ENCODE data around the gene OTOR.

OTOR gene, protein sequence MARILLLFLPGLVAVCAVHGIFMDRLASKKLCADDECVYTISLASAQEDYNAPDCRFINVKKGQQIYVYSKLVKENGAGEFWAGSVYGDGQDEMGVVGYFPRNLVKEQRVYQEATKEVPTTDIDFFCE

DNA sequence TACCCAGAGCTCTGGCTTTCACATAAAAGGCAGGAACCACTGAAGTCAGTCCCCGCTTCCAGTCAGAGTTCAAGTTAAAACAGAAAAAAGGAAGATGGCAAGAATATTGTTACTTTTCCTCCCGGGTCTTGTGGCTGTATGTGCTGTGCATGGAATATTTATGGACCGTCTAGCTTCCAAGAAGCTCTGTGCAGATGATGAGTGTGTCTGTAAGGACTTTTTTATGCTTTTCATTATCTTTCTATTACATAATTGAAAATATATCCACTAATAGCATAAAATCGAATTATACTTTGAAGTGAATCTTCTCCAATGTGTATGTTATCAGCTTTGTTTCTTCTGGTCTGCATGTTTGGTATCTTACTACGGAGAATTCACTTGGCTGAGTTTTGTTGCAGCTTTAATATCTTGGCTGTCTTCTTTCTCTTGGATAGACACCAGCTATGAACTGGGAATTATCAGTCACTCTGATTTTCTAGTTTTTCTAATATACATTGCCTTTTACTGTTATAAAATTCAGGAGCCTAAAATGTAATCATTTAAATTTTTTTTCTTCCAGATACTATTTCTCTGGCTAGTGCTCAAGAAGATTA is at the start of gene OTOR:
Gene OTOR (plus strand): TSS at position 51 of the 593 bp plus-strand sequence. CDS start 44 bp downstream, at position 95.
- no peak for DNase-seq (ENCODE audit: extremely low spot score)
- TF ChIP-seq LEF1 (IDR thresholded peaks at IDR 0.05; ENCODE audit: borderline replicate concordance) (no peak), SP1 (IDR thresholded peaks at IDR 0.05) (no peak), FOXM1 (IDR thresholded peaks at IDR 0.05; ENCODE audit: borderline replicate concordance) (no peak), SUZ12 (IDR thresholded peaks at IDR 0.05) (no peak), L3MBTL2 (conservative IDR thresholded peaks at IDR 0.05) (no peak), BHLHE40 (IDR thresholded peaks at IDR 0.05; ENCODE audit: borderline replicate concordance) (no peak), TARDBP (IDR thresholded peaks at IDR 0.05) (no peak), FOXK2 (IDR thresholded peaks at IDR 0.05) (no peak), ARNT (IDR thresholded peaks at IDR 0.05) (no peak), ZNF384 (IDR thresholded peaks at IDR 0.05) (no peak), NFRKB (IDR thresholded peaks at IDR 0.05) (no peak)
- CTCF ChIA-PET = interaction anchor here (0.6 kb wide), 1 partner anchor 26 kb away, joined by 8 read pairs; no protein-coding TSS in a partner anchor
- POLR2A ChIA-PET = no interaction called here

DNA sequence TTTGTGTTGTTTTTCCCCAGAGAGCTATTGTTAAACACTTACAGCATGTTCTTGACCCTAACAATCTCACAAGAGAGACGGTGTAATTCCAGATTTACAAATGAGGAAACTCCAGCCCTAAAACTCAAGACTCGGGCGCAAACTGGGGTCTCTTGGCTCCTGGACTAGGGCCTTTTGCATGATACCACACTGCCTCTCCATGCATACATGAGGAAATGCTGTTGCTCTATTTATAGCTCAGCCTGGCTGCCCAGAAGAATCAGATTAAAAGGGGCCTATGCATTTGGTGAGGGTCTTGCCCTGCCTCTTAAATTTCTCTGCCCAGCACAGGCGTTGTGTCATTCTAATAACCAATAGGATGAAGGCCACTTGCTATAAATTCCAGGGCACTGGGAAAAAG is 48.9 kb upstream of the OTOR start:
- POLR2A ChIA-PET = no interaction called here
- no peak for DNase-seq (ENCODE audit: extremely low spot score)
- no peak for TF ChIP-seq SUZ12 (IDR thresholded peaks at IDR 0.05)
- CTCF ChIA-PET = interaction anchor here (2.2 kb wide), 1 partner anchor 62 kb away, joined by 6 read pairs; no protein-coding TSS in a partner anchor

DNA sequence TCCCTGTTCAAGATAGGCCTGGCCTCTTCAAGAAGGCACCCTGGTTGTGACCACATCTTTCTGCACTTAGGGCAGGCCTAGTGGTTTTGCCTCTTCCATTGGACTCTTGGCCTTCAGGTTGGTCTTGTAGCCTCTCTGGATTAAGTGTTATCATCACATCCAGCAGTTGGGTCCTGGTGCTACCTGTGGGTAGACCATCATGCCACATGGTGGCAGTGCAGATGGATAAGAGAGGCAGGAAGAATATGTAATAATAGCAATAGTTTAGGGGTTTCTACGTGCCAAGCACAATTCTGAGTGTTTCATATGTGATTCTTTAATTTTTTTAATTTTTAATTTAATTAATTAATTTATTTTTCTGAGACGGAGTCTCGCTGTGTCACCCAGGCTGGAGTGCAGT is 46.9 kb upstream of the OTOR start:
- ChIA-PET CTCF (no interaction called here), POLR2A (no interaction called here)
- peak; percentile 18 for DNase-seq (ENCODE audit: extremely low spot score)
- TF ChIP-seq L3MBTL2 (conservative IDR thresholded peaks at IDR 0.05) = no peak
- TF ChIP-seq SUZ12 (IDR thresholded peaks at IDR 0.05) = no peak
- TF ChIP-seq FOXM1 (IDR thresholded peaks at IDR 0.05; ENCODE audit: borderline replicate concordance) = no peak
- TF ChIP-seq TARDBP (IDR thresholded peaks at IDR 0.05) = no peak
- TF ChIP-seq BHLHE40 (IDR thresholded peaks at IDR 0.05; ENCODE audit: borderline replicate concordance) = no peak
- no peak for TF ChIP-seq FOXK2 (IDR thresholded peaks at IDR 0.05)
- no peak for TF ChIP-seq ZNF384 (IDR thresholded peaks at IDR 0.05)
- no peak for TF ChIP-seq ARNT (IDR thresholded peaks at IDR 0.05)
- TF ChIP-seq NFRKB (IDR thresholded peaks at IDR 0.05) = no peak
- TF ChIP-seq SP1 (IDR thresholded peaks at IDR 0.05) = no peak
- no peak for TF ChIP-seq FOXA1 (IDR thresholded peaks at IDR 0.05)
- no peak for TF ChIP-seq HDGF (IDR thresholded peaks at IDR 0.05; ENCODE audit: borderline replicate concordance)
- no peak for TF ChIP-seq CTBP1 (IDR thresholded peaks at IDR 0.05; ENCODE audit: borderline replicate concordance)
- TF ChIP-seq, protein P1, sequence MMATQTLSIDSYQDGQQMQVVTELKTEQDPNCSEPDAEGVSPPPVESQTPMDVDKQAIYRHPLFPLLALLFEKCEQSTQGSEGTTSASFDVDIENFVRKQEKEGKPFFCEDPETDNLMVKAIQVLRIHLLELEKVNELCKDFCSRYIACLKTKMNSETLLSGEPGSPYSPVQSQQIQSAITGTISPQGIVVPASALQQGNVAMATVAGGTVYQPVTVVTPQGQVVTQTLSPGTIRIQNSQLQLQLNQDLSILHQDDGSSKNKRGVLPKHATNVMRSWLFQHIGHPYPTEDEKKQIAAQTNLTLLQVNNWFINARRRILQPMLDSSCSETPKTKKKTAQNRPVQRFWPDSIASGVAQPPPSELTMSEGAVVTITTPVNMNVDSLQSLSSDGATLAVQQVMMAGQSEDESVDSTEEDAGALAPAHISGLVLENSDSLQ (IDR thresholded peaks at IDR 0.05) = no peak
- TF ChIP-seq LEF1 (IDR thresholded peaks at IDR 0.05; ENCODE audit: borderline replicate concordance) = no peak
- TF ChIP-seq ELF4 (IDR thresholded peaks at IDR 0.05) = no peak

DNA sequence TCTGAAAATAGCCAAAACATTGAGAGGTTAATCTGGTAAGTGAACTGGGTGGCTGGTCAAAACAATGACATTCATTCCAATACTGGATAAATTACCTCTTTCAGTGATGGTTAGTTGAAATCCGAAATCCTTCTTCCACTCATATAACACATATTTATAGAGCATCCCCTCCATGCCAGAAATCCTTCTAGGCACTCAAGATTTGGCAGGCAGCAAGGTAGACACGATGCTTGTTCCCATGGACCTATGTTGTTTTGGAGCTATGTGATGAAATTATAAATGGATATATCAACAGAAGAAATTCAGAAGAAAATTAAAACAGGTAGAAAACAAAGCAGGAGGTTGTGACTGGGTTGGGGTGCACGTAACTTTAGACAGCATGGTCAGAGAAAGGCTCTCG is 44.6 kb upstream of the OTOR start:
- POLR2A ChIA-PET = no interaction called here
- TF ChIP-seq HDGF (IDR thresholded peaks at IDR 0.05; ENCODE audit: borderline replicate concordance) (no peak), ZNF384 (IDR thresholded peaks at IDR 0.05) (no peak), NFRKB (IDR thresholded peaks at IDR 0.05) (no peak), LEF1 (IDR thresholded peaks at IDR 0.05; ENCODE audit: borderline replicate concordance) (no peak), SP1 (IDR thresholded peaks at IDR 0.05) (no peak), CTBP1 (IDR thresholded peaks at IDR 0.05; ENCODE audit: borderline replicate concordance) (no peak), SUZ12 (IDR thresholded peaks at IDR 0.05) (no peak), ARNT (IDR thresholded peaks at IDR 0.05) (no peak), FOXK2 (IDR thresholded peaks at IDR 0.05) (no peak), L3MBTL2 (conservative IDR thresholded peaks at IDR 0.05) (no peak), FOXM1 (IDR thresholded peaks at IDR 0.05; ENCODE audit: borderline replicate concordance) (no peak)
- TF ChIP-seq, protein P1 (IDR thresholded peaks at IDR 0.05) = no peak
- CTCF ChIA-PET = no interaction called here
- no peak for DNase-seq (ENCODE audit: extremely low spot score)

DNA sequence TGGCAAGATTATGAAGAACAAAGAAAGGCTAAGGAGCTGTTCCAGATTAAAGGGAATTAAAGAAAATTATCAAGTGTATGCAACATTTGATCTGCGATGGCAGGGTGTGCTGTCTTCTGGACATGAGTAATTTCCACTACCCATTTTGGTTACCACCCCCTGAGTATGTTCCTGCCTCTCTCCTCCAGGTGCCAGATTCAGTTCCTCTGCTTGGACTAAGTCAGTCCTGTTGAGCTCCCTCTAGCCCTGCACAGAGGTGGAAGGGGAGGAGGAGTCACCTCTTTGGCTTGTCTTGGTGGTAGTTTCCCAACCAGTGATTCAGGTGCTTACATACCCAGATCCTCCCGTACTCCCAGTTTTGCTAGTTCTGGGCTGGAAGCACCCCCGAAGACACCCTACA is 40.5 kb upstream of the OTOR start:
- no peak for DNase-seq (ENCODE audit: extremely low spot score)
- ChIA-PET CTCF (no interaction called here), POLR2A (no interaction called here)
- TF ChIP-seq SUZ12 (IDR thresholded peaks at IDR 0.05) (no peak), NFRKB (IDR thresholded peaks at IDR 0.05) (no peak), LEF1 (IDR thresholded peaks at IDR 0.05; ENCODE audit: borderline replicate concordance) (no peak), HDGF (IDR thresholded peaks at IDR 0.05; ENCODE audit: borderline replicate concordance) (no peak), ELF4 (IDR thresholded peaks at IDR 0.05) (no peak), ZNF384 (IDR thresholded peaks at IDR 0.05) (no peak), ARNT (IDR thresholded peaks at IDR 0.05) (no peak), CTBP1 (IDR thresholded peaks at IDR 0.05; ENCODE audit: borderline replicate concordance) (no peak), TARDBP (IDR thresholded peaks at IDR 0.05) (no peak), SP1 (IDR thresholded peaks at IDR 0.05) (no peak), BHLHE40 (IDR thresholded peaks at IDR 0.05; ENCODE audit: borderline replicate concordance) (no peak), FOXM1 (IDR thresholded peaks at IDR 0.05; ENCODE audit: borderline replicate concordance) (no peak), FOXK2 (IDR thresholded peaks at IDR 0.05) (no peak), L3MBTL2 (conservative IDR thresholded peaks at IDR 0.05) (no peak), FOXA1 (IDR thresholded peaks at IDR 0.05) (no peak)
- TF ChIP-seq, protein P1 (IDR thresholded peaks at IDR 0.05) = no peak

DNA sequence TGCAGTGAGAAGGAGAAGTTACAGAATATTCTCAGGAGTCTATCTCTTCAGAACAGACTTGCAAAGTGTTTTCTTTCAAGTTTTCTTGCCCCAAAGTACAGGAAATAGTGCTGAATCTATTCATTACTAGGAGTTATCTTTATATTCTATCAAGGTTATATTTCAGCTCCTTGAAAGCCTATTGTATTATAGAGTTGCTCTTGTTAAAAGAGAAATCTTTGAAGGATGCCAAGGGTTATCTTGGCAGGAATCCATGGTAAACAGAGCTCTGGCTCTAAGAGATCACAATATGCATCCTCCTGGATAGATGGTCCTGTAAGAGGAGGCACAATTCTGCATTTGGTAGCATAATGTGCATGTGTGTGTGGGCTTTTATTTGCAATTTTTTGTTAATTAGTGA is 39.6 kb upstream of the OTOR start:
- DNase-seq (ENCODE audit: extremely low spot score) = no peak
- ChIA-PET CTCF (no interaction called here), POLR2A (no interaction called here)
- TF ChIP-seq, protein P1 (IDR thresholded peaks at IDR 0.05) = no peak
- TF ChIP-seq TARDBP (IDR thresholded peaks at IDR 0.05) = no peak
- no peak for TF ChIP-seq NFRKB (IDR thresholded peaks at IDR 0.05)
- no peak for TF ChIP-seq BHLHE40 (IDR thresholded peaks at IDR 0.05; ENCODE audit: borderline replicate concordance)
- no peak for TF ChIP-seq FOXA1 (IDR thresholded peaks at IDR 0.05)

Data from HEK293T (cell line).